HEK293T (cell line): ENCODE data around the gene PIK3R5.

Experiments used
- BHLHE40 ChIP-seq: fragments of 450-650 bp; IDR thresholded peaks from 2 replicates; pipeline ENCODE4 v1.6.1; 2016; ENCODE audit warnings: mild to moderate bottlenecking, moderate library complexity, borderline replicate concordance
- FOXA1 ChIP-seq: fragments of 450-650 bp; IDR thresholded peaks from 2 replicates; pipeline ENCODE4 v1.6.1; 2016; ENCODE audit warnings: mild to moderate bottlenecking
- FOXM1 ChIP-seq: fragments of 450-650 bp; IDR thresholded peaks from 2 replicates; pipeline ENCODE4 v1.6.1; 2017; ENCODE audit warnings: mild to moderate bottlenecking, borderline replicate concordance
- HDGF ChIP-seq: fragments of 450-650 bp; IDR thresholded peaks from 2 replicates; pipeline ENCODE4 v1.6.1; 2017; ENCODE audit warnings: antibody characterized with exemption, borderline replicate concordance
- L3MBTL2 ChIP-seq: fragments of 450-650 bp; conservative IDR thresholded peaks from 2 replicates; pipeline ENCODE4 v1.6.1; 2016; ENCODE audit warnings: mild to moderate bottlenecking
- NFRKB ChIP-seq: fragments of 450-650 bp; IDR thresholded peaks from 2 replicates; pipeline ENCODE4 v1.6.1; 2016; ENCODE audit warnings: mild to moderate bottlenecking, moderate library complexity
- SP1 ChIP-seq: fragments of 450-650 bp; IDR thresholded peaks from 2 replicates; pipeline ENCODE4 v1.6.1; 2017
- SUZ12 ChIP-seq: fragments of 450-650 bp; IDR thresholded peaks from 2 replicates; pipeline ENCODE4 v1.6.1; 2016; ENCODE audit warnings: mild to moderate bottlenecking

GRCh38 chr17:8955021-8955959, 10.2 kb downstream of the PIK3R5 start:
- TF ChIP-seq HDGF (no peak), NFRKB (no peak), SUZ12 (no peak), SP1 (no peak), BHLHE40 (no peak), L3MBTL2 (no peak), FOXM1 (no peak), FOXA1 (no peak)
